K562 (cell line): ENCODE measurements around the gene JPH3. TPM values are rescaled to one million over a fixed set of nuclear protein-coding genes. Genes with fewer than 3 reads are reported as not detected.
A peak's percentile ranks its signal among the peaks of the same experiment; 100 is the strongest.

Source experiments
- ARID1B ChIP-seq: fragments of 450-650 bp; IDR thresholded peaks from 2 replicates; pipeline ENCODE4 v1.6.1; 2016; ENCODE audit warnings: antibody characterized with exemption, mild to moderate bottlenecking, inconsistent platforms
- BRCA1 ChIP-seq, 2 experiments: fragments of 450-650 bp in 1 of 2; sonication (generic) in 1 of 2; formaldehyde crosslinking in 1 of 2; IDR thresholded peaks; 2 replicates each; pipeline versions ENCODE4 v1.5.0 to v1.6.1; 2017 to 2020; ENCODE audit warnings: mild to moderate bottlenecking in 1 of 2, missing genetic modification reagents in 1 of 2
- C11orf30 ChIP-seq: fragments of 450-650 bp; IDR thresholded peaks from 2 replicates; pipeline ENCODE4 v1.6.1; 2016; ENCODE audit warnings: low read depth, mild to moderate bottlenecking
- FOXM1 ChIP-seq, 2 experiments: fragments of 450-650 bp in 1 of 2; sonication (generic) in 1 of 2; formaldehyde crosslinking in 1 of 2; IDR thresholded peaks; 2 replicates each; pipeline versions ENCODE4 v1.6.1 to v1.9.0; 2017 to 2022; ENCODE audit warnings: low read depth in 2 of 2, mild to moderate bottlenecking in 2 of 2, missing genetic modification reagents in 1 of 2, moderate library complexity in 1 of 2
- NR3C1 ChIP-seq: sonication (generic); formaldehyde crosslinking; IDR thresholded peaks from 2 replicates; pipeline ENCODE4 v1.8.1; 2022; ENCODE audit warnings: missing genetic modification reagents
- PATZ1 ChIP-seq: fragments of 250-450 bp; sonication (Bioruptor Pico); IDR thresholded peaks from 2 replicates; pipeline ENCODE4 v1.5.0; 2020; ENCODE audit warnings: mild to moderate bottlenecking, borderline replicate concordance
- SRSF7 ChIP-seq: fragments of 200-400 bp; formaldehyde crosslinking; optimal IDR thresholded peaks from 2 replicates; pipeline ENCODE3; 2017; ENCODE audit warnings: mild to moderate bottlenecking, low read depth, low read length
- ZBTB2 ChIP-seq: fragments of 450-650 bp; IDR thresholded peaks from 2 replicates; pipeline ENCODE4 v1.6.1; 2016; ENCODE audit warnings: antibody characterized with exemption
- polyA plus RNA-seq, 8 experiments: library from polyadenylated mRNA; depleted of rRNA in 4 of 8; stranded (reverse) in 5 of 8; unstranded in 3 of 8; fragments of >200 nt; fragmentation: Nextera tagmentation in 2 of 8; fragmentation: Illumina TruSeq in 1 of 8; extraction: Ambion mirVana in 2 of 8; extraction: Trizol in 1 of 8; gene quantifications; 2 replicates each; pipeline versions ENCODE4 v1.2.1 to v1.2.3, GENCODE V29; 2011 to 2014; ENCODE audit warnings: inconsistent platforms in 1 of 8, missing spikeins in 1 of 8
- total RNA-seq, 7 experiments: library from RNA; depleted of rRNA in 6 of 7; stranded (reverse); fragments of >200 nt in 6 of 7; fragmentation: Illumina TruSeq in 2 of 7; extraction: Trizol in 2 of 7; gene quantifications; 2 replicates each; pipeline versions ENCODE4 v1.2.1 to v1.2.3, GENCODE V29; 2011 to 2021; ENCODE audit warnings: low replicate concordance in 1 of 7
- TF ChIP-seq, protein P1 (sequence below), 2 experiments: fragments of 450-650 bp; formaldehyde crosslinking in 1 of 2; IDR thresholded peaks; 2 replicates each; pipeline versions ENCODE4 v1.4.0 to v1.6.1; 2014 to 2020; ENCODE audit warnings: mild to moderate bottlenecking in 2 of 2, borderline replicate concordance in 1 of 2, low read depth in 1 of 2
- TF ChIP-seq, protein P2 (sequence below): IDR thresholded peaks from 2 replicates; pipeline ENCODE4 v1.6.1; 2012; ENCODE audit warnings: low read depth, low read length, improper control_type of control experiment, borderline replicate concordance

JPH3 gene
- total and polyA plus RNA-seq, 9 of the 15 experiments (the other 6 are each of a cell fraction or from before 2014, with no cell fraction given), result 0.01 TPM; not detected in 8

- TF ChIP-seq ZBTB2 (peak; percentile 62; the same call in 1 of the 2 replicates), C11orf30 (no peak), PATZ1 (CRISPR knock-in tag) (no peak), FOXM1 (IDR thresholded peaks at IDR 0.05; ENCODE audit: low read depth) (0 out of 2 replicates have a peak, but pooled peaks have one; percentile 25), FOXM1 (CRISPR knock-in tag; IDR thresholded peaks at IDR 0.05; ENCODE audit: low read depth) (no peak), NR3C1 (CRISPR knock-in tag) (no peak), SRSF7 (no peak), BRCA1 (IDR thresholded peaks at IDR 0.05) (no peak), BRCA1 (CRISPR knock-in tag; IDR thresholded peaks at IDR 0.05) (no peak), ARID1B (peak; percentile 92)
- TF ChIP-seq, protein P1, sequence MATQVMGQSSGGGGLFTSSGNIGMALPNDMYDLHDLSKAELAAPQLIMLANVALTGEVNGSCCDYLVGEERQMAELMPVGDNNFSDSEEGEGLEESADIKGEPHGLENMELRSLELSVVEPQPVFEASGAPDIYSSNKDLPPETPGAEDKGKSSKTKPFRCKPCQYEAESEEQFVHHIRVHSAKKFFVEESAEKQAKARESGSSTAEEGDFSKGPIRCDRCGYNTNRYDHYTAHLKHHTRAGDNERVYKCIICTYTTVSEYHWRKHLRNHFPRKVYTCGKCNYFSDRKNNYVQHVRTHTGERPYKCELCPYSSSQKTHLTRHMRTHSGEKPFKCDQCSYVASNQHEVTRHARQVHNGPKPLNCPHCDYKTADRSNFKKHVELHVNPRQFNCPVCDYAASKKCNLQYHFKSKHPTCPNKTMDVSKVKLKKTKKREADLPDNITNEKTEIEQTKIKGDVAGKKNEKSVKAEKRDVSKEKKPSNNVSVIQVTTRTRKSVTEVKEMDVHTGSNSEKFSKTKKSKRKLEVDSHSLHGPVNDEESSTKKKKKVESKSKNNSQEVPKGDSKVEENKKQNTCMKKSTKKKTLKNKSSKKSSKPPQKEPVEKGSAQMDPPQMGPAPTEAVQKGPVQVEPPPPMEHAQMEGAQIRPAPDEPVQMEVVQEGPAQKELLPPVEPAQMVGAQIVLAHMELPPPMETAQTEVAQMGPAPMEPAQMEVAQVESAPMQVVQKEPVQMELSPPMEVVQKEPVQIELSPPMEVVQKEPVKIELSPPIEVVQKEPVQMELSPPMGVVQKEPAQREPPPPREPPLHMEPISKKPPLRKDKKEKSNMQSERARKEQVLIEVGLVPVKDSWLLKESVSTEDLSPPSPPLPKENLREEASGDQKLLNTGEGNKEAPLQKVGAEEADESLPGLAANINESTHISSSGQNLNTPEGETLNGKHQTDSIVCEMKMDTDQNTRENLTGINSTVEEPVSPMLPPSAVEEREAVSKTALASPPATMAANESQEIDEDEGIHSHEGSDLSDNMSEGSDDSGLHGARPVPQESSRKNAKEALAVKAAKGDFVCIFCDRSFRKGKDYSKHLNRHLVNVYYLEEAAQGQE (IDR thresholded peaks at IDR 0.05; ENCODE audit: borderline replicate concordance), result peak; percentile 32; the same call in 1 of the 2 replicates
- TF ChIP-seq, protein P1 (CRISPR knock-in tag; IDR thresholded peaks at IDR 0.05; ENCODE audit: low read depth), result no peak
- TF ChIP-seq, protein P2, sequence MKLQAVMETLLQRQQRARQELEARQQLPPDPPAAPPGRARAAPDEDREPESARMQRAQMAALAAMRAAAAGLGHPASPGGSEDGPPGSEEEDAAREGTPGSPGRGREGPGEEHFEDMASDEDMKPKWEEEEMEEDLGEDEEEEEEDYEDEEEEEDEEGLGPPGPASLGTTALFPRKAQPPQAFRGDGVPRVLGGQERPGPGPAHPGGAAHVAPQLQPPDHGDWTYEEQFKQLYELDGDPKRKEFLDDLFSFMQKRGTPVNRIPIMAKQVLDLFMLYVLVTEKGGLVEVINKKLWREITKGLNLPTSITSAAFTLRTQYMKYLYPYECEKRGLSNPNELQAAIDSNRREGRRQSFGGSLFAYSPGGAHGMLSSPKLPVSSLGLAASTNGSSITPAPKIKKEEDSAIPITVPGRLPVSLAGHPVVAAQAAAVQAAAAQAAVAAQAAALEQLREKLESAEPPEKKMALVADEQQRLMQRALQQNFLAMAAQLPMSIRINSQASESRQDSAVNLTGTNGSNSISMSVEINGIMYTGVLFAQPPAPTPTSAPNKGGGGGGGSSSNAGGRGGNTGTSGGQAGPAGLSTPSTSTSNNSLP, result no peak
Measured at GRCh38 chr16:87721622-87722585, 119.6 kb downstream of the JPH3 start (continued).
